H1 (cell line): Measurements from ENCODE around the gene MLLT6. TPM values are rescaled to one million over a fixed set of nuclear protein-coding genes. Genes with fewer than 3 reads are reported as not detected.

Source experiments
- CTCF ChIA-PET: fragments of 300-600 bp; sonication (Branson Sonifier 250); formaldehyde crosslinking; loops from one replicate; lab custom pipeline; 2021; ENCODE audit not compliant: partially characterized antibody; lab: Charles Lee
- POLR2A ChIA-PET: fragments of 300-600 bp; sonication (Branson Sonifier 250); formaldehyde crosslinking; loops from one replicate; lab custom pipeline; 2021; ENCODE audit warnings: inconsistent platforms; ENCODE audit not compliant: partially characterized antibody; lab: Charles Lee
- DNase-seq, 2 experiments: peaks; one replicate each; pipeline versions ENCODE4 v3.0.0 to v3.0.0-alpha.2; 2010 to 2022; ENCODE audit warnings: low spot score in 2 of 2, low read depth in 1 of 2, mixed read lengths in 1 of 2
- FAIRE-seq: peaks from 2 replicates; lab custom pipeline; 2011; peaks lifted over from hg19 to GRCh38; lab: Jason Lieb, UNC
- H2AFZ ChIP-seq: 2 replicates; pipeline ENCODE4 v1.8.1; 2012; ENCODE audit warnings: low read length, inconsistent platforms
- H2AK5ac ChIP-seq: 2 replicates; pipeline ENCODE4 v1.6.1; 2013; ENCODE audit warnings: low read depth, low read length
- H2BK120ac ChIP-seq: replicated peaks from 2 replicates; pipeline ENCODE3; 2013; ENCODE audit warnings: low read depth, low read length, inconsistent platforms
- H2BK12ac ChIP-seq: 2 replicates; pipeline ENCODE4 v1.6.1; 2013; ENCODE audit warnings: low read depth, low read length
- H2BK15ac ChIP-seq: 2 replicates; pipeline ENCODE4 v1.6.1; 2013; ENCODE audit warnings: low read length
- H2BK20ac ChIP-seq: 2 replicates; pipeline ENCODE4 v1.6.1; 2013; ENCODE audit warnings: low read length
- H2BK5ac ChIP-seq: 2 replicates; pipeline ENCODE4 v1.6.1; 2013; ENCODE audit warnings: low read depth, low read length
- H3K14ac ChIP-seq: 2 replicates; pipeline ENCODE4 v1.6.1; 2013; ENCODE audit warnings: inconsistent platforms; ENCODE audit not compliant: insufficient read length
- H3K18ac ChIP-seq: 2 replicates; pipeline ENCODE4 v1.6.1; 2013; ENCODE audit warnings: low read length; ENCODE audit errors: extremely low read depth
- H3K23ac ChIP-seq: 2 replicates; pipeline ENCODE4 v1.6.1; 2013; ENCODE audit warnings: inconsistent platforms; ENCODE audit not compliant: insufficient read length
- H3K23me2 ChIP-seq: 2 replicates; pipeline ENCODE4 v1.6.1; 2013; ENCODE audit warnings: low read depth, low read length
- H3K27ac ChIP-seq: 2 replicates; pipeline ENCODE4 v1.6.1; 2011; ENCODE audit warnings: low read depth, low read length, inconsistent platforms
- H3K27me3 ChIP-seq, 4 experiments: replicated peaks in 1 of 4; 1 replicate in 1 of 4; 2 replicates in 3 of 4; pipeline versions ENCODE4 v1.6.1 to v1.8.1; 2011 to 2013; ENCODE audit warnings: low read length in 3 of 4, mild to moderate bottlenecking in 3 of 4, inconsistent platforms in 2 of 4, mixed read lengths in 2 of 4, moderate library complexity in 1 of 4; ENCODE audit not compliant: control insufficient read depth in 3 of 4, insufficient read depth in 3 of 4; ENCODE audit errors: extremely low read depth in 1 of 4
- H3K36me3 ChIP-seq, 4 experiments: 2 replicates each; pipeline versions ENCODE4 v1.6.1 to v1.8.1; 2011 to 2013; ENCODE audit warnings: mild to moderate bottlenecking in 4 of 4, low read length in 3 of 4, moderate library complexity in 2 of 4, control low read depth in 1 of 4, inconsistent platforms in 1 of 4; ENCODE audit not compliant: insufficient read depth in 4 of 4, control insufficient read depth in 2 of 4
- H3K4ac ChIP-seq: replicated peaks from 2 replicates; pipeline ENCODE3; 2013; ENCODE audit warnings: low read length, low read depth, mixed read lengths, inconsistent platforms; ENCODE audit not compliant: insufficient read length
- H3K4me1 ChIP-seq, 4 experiments: replicated peaks in 1 of 4; 1 replicate in 1 of 4; 2 replicates in 3 of 4; pipeline versions ENCODE4 v1.6.1 to v1.8.1; 2011 to 2013; ENCODE audit warnings: low read length in 3 of 4, inconsistent platforms in 2 of 4, mixed read lengths in 1 of 4; ENCODE audit not compliant: insufficient read depth in 4 of 4, control insufficient read depth in 3 of 4
- H3K4me2 ChIP-seq, 2 experiments: 2 replicates each; pipeline versions ENCODE4 v1.6.1 to v1.8.1; 2011 to 2013; ENCODE audit warnings: low read depth in 2 of 2, low read length in 2 of 2, control low read depth in 1 of 2, inconsistent platforms in 1 of 2, mild to moderate bottlenecking in 1 of 2; ENCODE audit not compliant: insufficient read depth in 1 of 2
- H3K4me3 ChIP-seq, 4 experiments: fragments of 200-600, 300-600 bp in 1 of 4; sonication (generic), shearing (Covaris generic), sonication (Bioruptor Twin) in 1 of 4; 2 replicates each; pipeline versions ENCODE4 v1.5.1 to v1.8.1; 2011 to 2016; ENCODE audit warnings: low read length in 4 of 4, low read depth in 3 of 4, control low read depth in 2 of 4, inconsistent platforms in 2 of 4, mild to moderate bottlenecking in 2 of 4, mixed read lengths in 1 of 4, moderate library complexity in 1 of 4; ENCODE audit not compliant: insufficient read depth in 2 of 4; ENCODE audit errors: extremely low read depth in 1 of 4
- H3K56ac ChIP-seq: replicated peaks from 2 replicates; pipeline ENCODE3; 2013; ENCODE audit warnings: low read depth, mild to moderate bottlenecking, mixed read lengths, low read length, inconsistent platforms; ENCODE audit not compliant: insufficient read length
- H3K79me1 ChIP-seq: 2 replicates; pipeline ENCODE4 v1.6.1; 2013; ENCODE audit warnings: low read depth, low read length, control low read depth
- H3K79me2 ChIP-seq, 2 experiments: 2 replicates each; pipeline versions ENCODE4 v1.6.1 to v1.8.1; 2012 to 2013; ENCODE audit warnings: low read length in 2 of 2, mild to moderate bottlenecking in 2 of 2, inconsistent platforms in 1 of 2; ENCODE audit not compliant: insufficient read depth in 2 of 2, control insufficient read depth in 1 of 2
- H3K9ac ChIP-seq, 4 experiments: replicated peaks in 1 of 4; 1 replicate in 1 of 4; 2 replicates in 3 of 4; pipeline versions ENCODE4 v1.6.1 to v1.8.1; 2011 to 2013; ENCODE audit warnings: low read depth in 3 of 4, low read length in 3 of 4, control low read depth in 2 of 4, mild to moderate bottlenecking in 2 of 4, moderate library complexity in 2 of 4, inconsistent platforms in 1 of 4; ENCODE audit errors: extremely low read depth in 1 of 4
- H3K9me3 ChIP-seq, 2 experiments: 2 replicates each; pipeline versions ENCODE4 v1.6.1 to v1.8.1; 2012 to 2013; ENCODE audit warnings: mild to moderate bottlenecking in 2 of 2, moderate library complexity in 2 of 2, control low read depth in 1 of 2, inconsistent platforms in 1 of 2, low read depth in 1 of 2, low read length in 1 of 2, mixed read lengths in 1 of 2; ENCODE audit not compliant: insufficient read depth in 2 of 2
- H4K20me1 ChIP-seq, 2 experiments: replicated peaks in 1 of 2; 2 replicates each; pipeline versions ENCODE3 to v1.8.1; 2011 to 2013; ENCODE audit warnings: inconsistent platforms in 2 of 2, low read length in 2 of 2, mild to moderate bottlenecking in 1 of 2; ENCODE audit not compliant: insufficient read depth in 2 of 2, control insufficient read depth in 1 of 2
- H4K5ac ChIP-seq: 2 replicates; pipeline ENCODE4 v1.6.1; 2013; ENCODE audit warnings: low read length, low read depth, mixed read lengths, inconsistent platforms; ENCODE audit not compliant: insufficient read length
- H4K8ac ChIP-seq: 2 replicates; pipeline ENCODE4 v1.8.0; 2013; ENCODE audit warnings: mild to moderate bottlenecking, moderate library complexity, low read length, inconsistent platforms; ENCODE audit not compliant: insufficient read depth; ENCODE audit errors: extremely low read depth
- H4K91ac ChIP-seq: replicated peaks from 2 replicates; pipeline ENCODE3; 2013; ENCODE audit warnings: low read length, mixed read lengths, inconsistent platforms; ENCODE audit not compliant: insufficient read length
- ASH2L ChIP-seq: fragments of 200-600, 300-600 bp; sonication (generic); IDR thresholded peaks from one replicate; pipeline ENCODE4 v1.7.1; 2017; ENCODE audit warnings: low read length
- ATF3 ChIP-seq: IDR thresholded peaks from 2 replicates; pipeline ENCODE4 v1.6.1; 2011; ENCODE audit warnings: low read depth, mild to moderate bottlenecking, low read length; ENCODE audit not compliant: insufficient read depth
- EGR1 ChIP-seq: IDR thresholded peaks from 2 replicates; pipeline ENCODE4 v1.6.1; 2011; ENCODE audit warnings: low read depth, low read length, borderline replicate concordance
- GABPA ChIP-seq: IDR thresholded peaks from 2 replicates; pipeline ENCODE4 v1.6.1; 2011; ENCODE audit warnings: mild to moderate bottlenecking, low read length, moderate library complexity, borderline replicate concordance; ENCODE audit not compliant: insufficient read depth
- KDM4A ChIP-seq: IDR thresholded peaks from one replicate; pipeline ENCODE4 v1.7.1; 2012; ENCODE audit warnings: low read depth, mild to moderate bottlenecking, moderate library complexity, low read length, inconsistent platforms; ENCODE audit not compliant: severe bottlenecking
- NRF1 ChIP-seq: IDR thresholded peaks from 2 replicates; pipeline ENCODE4 v1.6.1; 2011; ENCODE audit warnings: mild to moderate bottlenecking, low read depth, low read length, improper control_type of control experiment
- POLR2A ChIP-seq, 2 experiments: IDR thresholded peaks; 1 replicate in 1 of 2; 2 replicates in 1 of 2; pipeline ENCODE4 v1.6.1; 2011; ENCODE audit warnings: low read depth in 2 of 2, low read length in 2 of 2, mild to moderate bottlenecking in 2 of 2; ENCODE audit errors: control extremely low read depth in 1 of 2
- SAP30 ChIP-seq: fragments of 300-600 bp; sonication (generic); IDR thresholded peaks from 2 replicates; pipeline ENCODE4 v1.7.1; 2012; ENCODE audit warnings: low read length, moderate library complexity, mild to moderate bottlenecking, inconsistent platforms; ENCODE audit not compliant: insufficient read depth, insufficient replicate concordance
- SIN3A ChIP-seq, 2 experiments: IDR thresholded peaks in 1 of 2; conservative IDR thresholded peaks in 1 of 2; 2 replicates each; pipeline ENCODE4 v1.6.1; 2011 to 2012; ENCODE audit warnings: low read length in 2 of 2, improper control_type of control experiment in 1 of 2, low read depth in 1 of 2, mild to moderate bottlenecking in 1 of 2
- SP2 ChIP-seq: IDR thresholded peaks from 2 replicates; pipeline ENCODE4 v1.6.1; 2012; ENCODE audit warnings: mild to moderate bottlenecking, low read length, inconsistent platforms
- TEAD4 ChIP-seq: IDR thresholded peaks from 2 replicates; pipeline ENCODE4 v1.6.1; 2012; ENCODE audit warnings: low read depth, low read length, inconsistent platforms, mixed read lengths
- ZNF274 ChIP-seq: IDR thresholded peaks from 2 replicates; pipeline ENCODE4 v1.7.0; 2012; ENCODE audit warnings: low read length, borderline replicate concordance; ENCODE audit errors: extremely low read depth
- WGBS, 2 experiments: shearing (Covaris generic) in 1 of 2; methylation state at CpG; one replicate each; pipeline versions ENCODE4 v1.1.6 to v1.1.7; 2013 to 2015; ENCODE audit warnings: low lambda C conversion rate in 2 of 2, mixed read lengths in 2 of 2, inconsistent platforms in 1 of 2, low coverage in 1 of 2, missing lambda C conversion rate in 1 of 2; ENCODE audit not compliant: insufficient replicate concordance in 2 of 2, insufficient coverage in 1 of 2, insufficient read length in 1 of 2; ENCODE audit errors: extremely low coverage in 1 of 2, missing lambda C conversion rate in 1 of 2; 5-methylcytosine and 5-hydroxymethylcytosine counted together
- polyA plus RNA-seq, 7 experiments: library from polyadenylated mRNA; depleted of rRNA in 3 of 7; stranded (reverse) in 5 of 7; unstranded in 2 of 7; fragments of >200 nt in 5 of 7; fragments of 200-250 nt in 2 of 7; gene quantifications; 1 replicate in 5 of 7; 2 replicates in 1 of 7; 4 replicates in 1 of 7; pipeline versions ENCODE4 v1.2.1 to v1.2.3, GENCODE V29; 2011 to 2013; ENCODE audit warnings: missing spikeins in 2 of 7, mixed read lengths in 2 of 7
- total RNA-seq: library from RNA; stranded (reverse); fragmentation: NEBNext Ultra II Directional; extraction: Animal tissue kit (Norgen Biotek cat#: 25700); gene quantifications from 2 replicates; pipeline ENCODE4 v1.2.1, GENCODE V29; 2021

MLLT6 gene
- total and polyA plus RNA-seq, 2 of the 8 experiments (the other 6 are each of a cell fraction or from before 2014, with no cell fraction given): 6.5 to 8.0 TPM

GRCh38 chr17:38713456-38714075, 8.5 kb downstream of the MLLT6 start:
- Histone ChIP-seq H4K20me1 (peaks cover 0 to 3% of the 10 kb centered on the region in 2 experiments), H3K79me2 (no peaks in the 10 kb centered on the region), H3K4me3 (no peak overlapping the region), H2AFZ (no peak overlapping the region), H3K56ac (no peak overlapping the region), H3K23me2 (peaks cover 2% of the 10 kb centered on the region; the same call in 1 of the 2 replicates), H2BK12ac (no peak overlapping the region), H3K4me2 (peak overlapping the region in 1 of 2 experiments; percentile 38; a peak in 1 of 4 replicates), H2BK5ac (no peak overlapping the region), H3K4me1 (peaks cover 8 to 29% (median 19%) of the 10 kb centered on the region in 4 experiments), H4K91ac (no peak overlapping the region), H4K8ac (no peak overlapping the region; the same call in 1 of the 2 replicates), H4K5ac (no peak overlapping the region), H3K18ac (no peak overlapping the region), H3K23ac (no peak overlapping the region), H2BK20ac (no peak overlapping the region), H3K9me3 (no peaks in the 10 kb centered on the region), H2BK15ac (no peak overlapping the region), H3K79me1 (no peaks in the 10 kb centered on the region), H3K27ac (no peak overlapping the region), H3K9ac (no peak overlapping the region), H2AK5ac (no peak overlapping the region), H3K4ac (no peak overlapping the region), H3K14ac (no peak overlapping the region), H3K36me3 (no peaks in the 10 kb centered on the region), H2BK120ac (no peak overlapping the region), H3K27me3 (peaks cover 0 to 11% (median 2%) of the 10 kb centered on the region in 4 experiments; a peak in 3 of 7 replicates)
- no peak for TF ChIP-seq SP2
- TF ChIP-seq NRF1: no peak
- TF ChIP-seq POLR2A (IDR thresholded peaks at IDR 0.05; ENCODE audit: control extremely low read depth in 1 of 2, low read depth in 2 of 2, low read length in 2 of 2): no peak
- no peak for TF ChIP-seq TEAD4
- TF ChIP-seq KDM4A: no peak
- no peak for TF ChIP-seq ZNF274
- no peak for TF ChIP-seq ASH2L
- no peak for TF ChIP-seq SIN3A (conservative IDR thresholded peaks at IDR 0.05 in 1 of 2, IDR thresholded peaks at IDR 0.05 in 1 of 2; ENCODE audit: low read depth in 1 of 2, low read length in 2 of 2)
- no peak for TF ChIP-seq SAP30
- TF ChIP-seq ATF3: no peak
- no peak for TF ChIP-seq GABPA
- no peak for TF ChIP-seq EGR1
- POLR2A ChIA-PET: interaction anchor here (3.9 kb wide), 1 partner anchor 8 kb away, joined by 38 read pairs; the partner anchor contains the start of gene MLLT6
- FAIRE-seq (no peak), DNase-seq (peak in 1 of 2 experiments; percentile 50)
- CTCF ChIA-PET: interaction anchor here (0.8 to 7.9 kb wide), 7 partner anchors 8 to 22 kb away, joined by 3 to 49 read pairs (median 3); partner anchors contain the start of gene MLLT6
- WGBS, 2 experiments: 88% methylated on average over 9 of the region's 11 CpGs; no CpG with 5 or more reads in 1 of the 2 experiments
